K562 (cell line): ENCODE data around the gene GPR152. TPM values are rescaled to one million over a fixed set of nuclear protein-coding genes. Genes with fewer than 3 reads are reported as not detected.

Source experiments
- BCL6 ChIP-seq: fragments of 250-450 bp; sonication (Bioruptor Pico); IDR thresholded peaks from 2 replicates; pipeline ENCODE4 v1.4.0; 2020
- BRF1 ChIP-seq: IDR thresholded peaks from 3 replicates; pipeline ENCODE4 v1.6.1; 2011; ENCODE audit warnings: borderline replicate concordance, mild to moderate bottlenecking; ENCODE audit not compliant: insufficient read length; ENCODE audit errors: extremely low read depth
- CBX3 ChIP-seq, 2 experiments: IDR thresholded peaks; 1 replicate in 1 of 2; 2 replicates in 1 of 2; pipeline ENCODE4 v1.6.1; 2012; ENCODE audit warnings: inconsistent platforms in 2 of 2, low read length in 2 of 2, borderline replicate concordance in 1 of 2, control low read depth in 1 of 2
- CXXC5 ChIP-seq: fragments of 250-450 bp; sonication (Bioruptor Pico); IDR thresholded peaks from 2 replicates; pipeline ENCODE4 v1.8.0; 2022; ENCODE audit warnings: inconsistent platforms, mild to moderate bottlenecking, moderate library complexity
- FOS ChIP-seq: IDR thresholded peaks from 3 replicates; pipeline ENCODE4 v1.6.1; 2011; ENCODE audit not compliant: insufficient read length; ENCODE audit errors: extremely low read depth
- FOSL1 ChIP-seq: fragments of 200-800 bp; sonication (Bioruptor generic); conservative IDR thresholded peaks from 2 replicates; pipeline ENCODE4 v1.6.1; 2016; ENCODE audit warnings: missing genetic modification characterization, missing compliant biosample characterization
- FOXO4 ChIP-seq: fragments of 450-650 bp; formaldehyde crosslinking; IDR thresholded peaks from 2 replicates; pipeline ENCODE4 v1.4.0; 2020; ENCODE audit warnings: mild to moderate bottlenecking, moderate library complexity
- GTF2F1 ChIP-seq: IDR thresholded peaks from 2 replicates; pipeline ENCODE4 v1.6.1; 2011; ENCODE audit warnings: low read depth, low read length, improper control_type of control experiment
- HDGF ChIP-seq: fragments of 450-650 bp; IDR thresholded peaks from 2 replicates; pipeline ENCODE4 v1.6.1; 2016
- ID3 ChIP-seq, 2 experiments: fragments of 250-450 bp in 1 of 2; fragments of 450-650 bp in 1 of 2; sonication (Bioruptor Pico) in 1 of 2; IDR thresholded peaks; 2 replicates each; pipeline versions ENCODE4 v1.6.1 to v1.8.0; 2016 to 2021; ENCODE audit warnings: mild to moderate bottlenecking in 2 of 2, moderate library complexity in 2 of 2, missing compliant biosample characterization in 1 of 2, missing genetic modification characterization in 1 of 2
- KLF1 ChIP-seq: fragments of 450-650 bp; IDR thresholded peaks from 2 replicates; pipeline ENCODE4 v1.6.1; 2016; ENCODE audit warnings: missing genetic modification characterization, missing compliant biosample characterization
- MCM5 ChIP-seq: fragments of 450-650 bp; IDR thresholded peaks from 2 replicates; pipeline ENCODE4 v1.6.1; 2016; ENCODE audit warnings: low read depth
- ZNF121 ChIP-seq: sonication (generic); formaldehyde crosslinking; conservative IDR thresholded peaks from 2 replicates; pipeline ENCODE4 v1.8.0; 2022; ENCODE audit warnings: missing genetic modification reagents
- ZNF239 ChIP-seq: fragments of 250-450 bp; sonication (Bioruptor Pico); IDR thresholded peaks from 2 replicates; pipeline ENCODE4 v1.4.0; 2020; ENCODE audit warnings: mild to moderate bottlenecking
- ZNF324 ChIP-seq: fragments of 250-450 bp; sonication (Bioruptor Pico); IDR thresholded peaks from 2 replicates; pipeline ENCODE4 v1.4.0; 2020; ENCODE audit warnings: mild to moderate bottlenecking
- ZNF561 ChIP-seq: fragments of 450-650 bp; formaldehyde crosslinking; conservative IDR thresholded peaks from 2 replicates; pipeline ENCODE4 v1.4.0; 2020; ENCODE audit warnings: mild to moderate bottlenecking, moderate library complexity
- ZNF589 ChIP-seq: fragments of 200-800 bp; sonication (Bioruptor generic); IDR thresholded peaks from 2 replicates; pipeline ENCODE4 v1.6.1; 2016; ENCODE audit warnings: low read depth, missing genetic modification characterization, missing compliant biosample characterization
- polyA plus RNA-seq, 8 experiments: library from polyadenylated mRNA; depleted of rRNA in 4 of 8; stranded (reverse) in 5 of 8; unstranded in 3 of 8; fragments of >200 nt; fragmentation: Nextera tagmentation in 2 of 8; fragmentation: Illumina TruSeq in 1 of 8; extraction: Ambion mirVana in 2 of 8; extraction: Trizol in 1 of 8; gene quantifications; 2 replicates each; pipeline versions ENCODE4 v1.2.1 to v1.2.3, GENCODE V29; 2011 to 2014; ENCODE audit warnings: inconsistent platforms in 1 of 8, missing spikeins in 1 of 8
- total RNA-seq, 7 experiments: library from RNA; depleted of rRNA in 6 of 7; stranded (reverse); fragments of >200 nt in 6 of 7; fragmentation: Illumina TruSeq in 2 of 7; extraction: Trizol in 2 of 7; gene quantifications; 2 replicates each; pipeline versions ENCODE4 v1.2.1 to v1.2.3, GENCODE V29; 2011 to 2021; ENCODE audit warnings: low replicate concordance in 1 of 7
- TF ChIP-seq, protein P1 (sequence below): fragments of 250-450 bp; sonication (Bioruptor Pico); IDR thresholded peaks from 2 replicates; pipeline ENCODE4 v1.4.0; 2020

Gene GPR152
- total and polyA plus RNA-seq, 9 of the 15 experiments (the other 6 are each of a cell fraction or from before 2014, with no cell fraction given) = not detected

DNA sequence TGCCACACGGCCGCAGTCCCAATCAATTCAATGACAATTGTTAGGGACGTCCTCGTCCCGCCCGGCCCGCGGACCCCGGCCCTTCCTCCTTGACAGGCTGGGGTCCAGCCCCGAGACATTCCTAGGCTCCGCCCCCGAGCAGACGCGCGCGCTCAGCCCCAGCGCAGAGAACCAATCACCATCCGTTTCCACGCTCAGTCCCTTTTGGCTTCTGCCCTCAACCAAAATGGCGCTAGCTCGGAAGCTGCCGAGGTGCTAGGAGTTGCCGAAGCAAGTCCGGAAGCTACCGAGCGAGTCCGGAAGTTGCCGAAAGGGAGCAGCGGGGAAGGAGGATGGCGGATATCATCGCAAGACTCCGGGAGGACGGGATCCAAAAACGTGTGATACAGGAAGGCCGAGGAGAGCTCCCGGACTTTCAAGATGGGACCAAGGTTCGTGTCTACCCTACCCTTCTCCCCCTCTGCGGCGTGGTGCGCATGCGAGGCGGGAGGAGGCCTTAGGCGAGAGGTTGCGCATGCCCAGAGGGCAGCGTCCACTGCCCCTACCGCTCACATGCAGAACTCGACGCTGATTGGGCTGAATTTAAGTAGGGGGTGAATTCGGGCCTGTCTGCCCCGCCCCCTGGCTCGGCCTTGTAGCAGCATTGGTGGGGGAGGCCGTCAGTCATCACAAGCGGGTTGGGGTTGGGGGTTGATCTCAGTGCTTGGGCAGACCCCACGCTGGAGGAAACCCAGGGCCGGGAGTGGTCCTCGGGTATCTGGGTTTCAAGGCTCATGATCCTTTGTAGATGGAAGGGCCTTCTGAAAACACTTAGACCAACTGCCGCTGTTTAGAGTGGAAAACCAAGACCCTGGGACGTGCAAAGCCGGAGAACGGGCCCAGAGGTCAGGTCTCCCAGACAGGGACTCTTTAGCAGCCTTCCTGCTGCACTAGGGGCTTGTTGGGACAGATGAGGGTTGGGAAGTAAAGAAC lies 30.6 kb upstream of the GPR152 start, which contains the start of gene AIP (continued):
- TF ChIP-seq, protein P1, sequence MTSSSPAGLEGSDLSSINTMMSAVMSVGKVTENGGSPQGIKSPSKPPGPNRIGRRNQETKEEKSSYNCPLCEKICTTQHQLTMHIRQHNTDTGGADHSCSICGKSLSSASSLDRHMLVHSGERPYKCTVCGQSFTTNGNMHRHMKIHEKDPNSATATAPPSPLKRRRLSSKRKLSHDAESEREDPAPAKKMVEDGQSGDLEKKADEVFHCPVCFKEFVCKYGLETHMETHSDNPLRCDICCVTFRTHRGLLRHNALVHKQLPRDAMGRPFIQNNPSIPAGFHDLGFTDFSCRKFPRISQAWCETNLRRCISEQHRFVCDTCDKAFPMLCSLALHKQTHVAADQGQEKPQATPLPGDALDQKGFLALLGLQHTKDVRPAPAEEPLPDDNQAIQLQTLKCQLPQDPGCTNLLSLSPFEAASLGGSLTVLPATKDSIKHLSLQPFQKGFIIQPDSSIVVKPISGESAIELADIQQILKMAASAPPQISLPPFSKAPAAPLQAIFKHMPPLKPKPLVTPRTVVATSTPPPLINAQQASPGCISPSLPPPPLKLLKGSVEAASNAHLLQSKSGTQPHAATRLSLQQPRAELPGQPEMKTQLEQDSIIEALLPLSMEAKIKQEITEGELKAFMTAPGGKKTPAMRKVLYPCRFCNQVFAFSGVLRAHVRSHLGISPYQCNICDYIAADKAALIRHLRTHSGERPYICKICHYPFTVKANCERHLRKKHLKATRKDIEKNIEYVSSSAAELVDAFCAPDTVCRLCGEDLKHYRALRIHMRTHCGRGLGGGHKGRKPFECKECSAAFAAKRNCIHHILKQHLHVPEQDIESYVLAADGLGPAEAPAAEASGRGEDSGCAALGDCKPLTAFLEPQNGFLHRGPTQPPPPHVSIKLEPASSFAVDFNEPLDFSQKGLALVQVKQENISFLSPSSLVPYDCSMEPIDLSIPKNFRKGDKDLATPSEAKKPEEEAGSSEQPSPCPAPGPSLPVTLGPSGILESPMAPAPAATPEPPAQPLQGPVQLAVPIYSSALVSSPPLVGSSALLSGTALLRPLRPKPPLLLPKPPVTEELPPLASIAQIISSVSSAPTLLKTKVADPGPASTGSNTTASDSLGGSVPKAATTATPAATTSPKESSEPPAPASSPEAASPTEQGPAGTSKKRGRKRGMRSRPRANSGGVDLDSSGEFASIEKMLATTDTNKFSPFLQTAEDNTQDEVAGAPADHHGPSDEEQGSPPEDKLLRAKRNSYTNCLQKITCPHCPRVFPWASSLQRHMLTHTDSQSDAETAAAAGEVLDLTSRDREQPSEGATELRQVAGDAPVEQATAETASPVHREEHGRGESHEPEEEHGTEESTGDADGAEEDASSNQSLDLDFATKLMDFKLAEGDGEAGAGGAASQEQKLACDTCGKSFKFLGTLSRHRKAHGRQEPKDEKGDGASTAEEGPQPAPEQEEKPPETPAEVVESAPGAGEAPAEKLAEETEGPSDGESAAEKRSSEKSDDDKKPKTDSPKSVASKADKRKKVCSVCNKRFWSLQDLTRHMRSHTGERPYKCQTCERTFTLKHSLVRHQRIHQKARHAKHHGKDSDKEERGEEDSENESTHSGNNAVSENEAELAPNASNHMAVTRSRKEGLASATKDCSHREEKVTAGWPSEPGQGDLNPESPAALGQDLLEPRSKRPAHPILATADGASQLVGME (CRISPR knock-in tag) = no peak
- TF ChIP-seq ZNF239 (CRISPR knock-in tag) (no peak), ZNF561 (CRISPR knock-in tag) (no peak), FOXO4 (CRISPR knock-in tag) (no peak), GTF2F1 (0 out of 2 replicates have a peak, but pooled peaks have one; percentile 40), BCL6 (CRISPR knock-in tag) (no peak), BRF1 (no peak), HDGF (no peak), ZNF324 (CRISPR knock-in tag) (no peak), FOSL1 (tag) (no peak), KLF1 (tag) (no peak), ZNF589 (CRISPR knock-in tag) (no peak), FOS (peak; percentile 66), CXXC5 (CRISPR knock-in tag) (peak; percentile 85), CBX3 (IDR thresholded peaks at IDR 0.05; ENCODE audit: borderline replicate concordance in 1 of 2, low read length in 2 of 2) (peak in 1 of 2 experiments; percentile 100; a peak in 2 of 3 replicates), ZNF121 (CRISPR knock-in tag) (no peak), ID3 (CRISPR knock-in tag; IDR thresholded peaks at IDR 0.05) (no peak), ID3 (tag; IDR thresholded peaks at IDR 0.05) (peak; percentile 77; the same call in 1 of the 2 replicates), MCM5 (no peak)
